Measurements from ENCODE around the gene GAPVD1. TPM values are rescaled to one million over a fixed set of nuclear protein-coding genes. Genes with fewer than 3 reads are reported as not detected.
"Not testable (repeated sequence)": the region's sequence is repeated elsewhere in the genome, so short reads cannot be mapped to it uniquely, and the experiment has no call there.

The GAPVD1 gene
- total RNA-seq, 2 experiments from 2014 or later: 49.7 to 49.8 TPM

DNA sequence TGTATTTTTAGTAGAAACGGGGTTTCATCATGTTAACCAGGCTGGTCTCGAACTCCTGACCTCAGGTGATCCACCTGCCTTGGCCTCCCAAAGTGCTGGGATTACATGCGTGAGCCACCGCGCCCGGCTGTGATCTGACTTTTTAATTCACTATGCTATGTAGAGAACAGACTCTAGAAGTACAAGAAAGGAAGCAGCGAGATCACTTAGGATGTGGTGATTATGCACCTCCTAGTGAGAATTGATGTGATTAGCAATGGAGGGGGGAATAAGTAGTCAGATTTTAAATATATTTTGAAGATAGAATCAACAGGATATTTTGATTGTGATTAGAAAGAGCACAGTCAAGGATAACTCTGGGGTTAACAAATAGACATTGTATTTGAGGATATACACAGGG, 36.3 kb downstream of the GAPVD1 start:
- no peak for DNase-seq
- POLR2A ChIA-PET: interaction anchor here (0.5 to 1.4 kb wide), 3 partner anchors 57 to 535 kb away, joined by 3 read pairs; partner anchors contain the start of gene HSPA5

DNA sequence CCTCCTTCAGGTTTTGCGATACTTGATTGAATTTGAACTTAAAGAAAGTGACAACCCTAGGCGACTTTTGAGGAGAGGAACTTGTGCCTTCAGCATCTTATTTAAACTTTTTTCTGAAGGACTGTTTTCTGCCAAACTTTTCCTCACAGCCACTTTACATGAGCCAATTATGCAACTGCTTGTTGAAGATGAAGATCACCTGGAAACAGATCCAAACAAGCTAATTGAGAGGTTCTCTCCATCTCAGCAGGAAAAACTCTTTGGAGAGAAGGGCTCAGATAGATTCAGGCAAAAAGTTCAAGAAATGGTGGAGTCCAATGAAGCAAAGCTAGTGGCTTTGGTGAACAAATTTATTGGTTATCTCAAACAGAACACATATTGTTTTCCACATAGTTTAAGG, 40.6 kb downstream of the GAPVD1 start:
- Mint-ChIP-seq H3K27me3 (no peaks in the 10 kb centered on the region), H3K4me1 (ENCODE audit: low read depth) (peaks cover 3% of the 10 kb centered on the region), H3K9me3 (no peaks in the 10 kb centered on the region), H3K4me3 (no peak overlapping the region), H3K36me3 (ENCODE audit: low read depth) (peaks cover 23% of the 10 kb centered on the region), H3K27ac (no peak overlapping the region)
- ATAC-seq (no peak), DNase-seq (no peak)
- TF ChIP-seq, protein P1, sequence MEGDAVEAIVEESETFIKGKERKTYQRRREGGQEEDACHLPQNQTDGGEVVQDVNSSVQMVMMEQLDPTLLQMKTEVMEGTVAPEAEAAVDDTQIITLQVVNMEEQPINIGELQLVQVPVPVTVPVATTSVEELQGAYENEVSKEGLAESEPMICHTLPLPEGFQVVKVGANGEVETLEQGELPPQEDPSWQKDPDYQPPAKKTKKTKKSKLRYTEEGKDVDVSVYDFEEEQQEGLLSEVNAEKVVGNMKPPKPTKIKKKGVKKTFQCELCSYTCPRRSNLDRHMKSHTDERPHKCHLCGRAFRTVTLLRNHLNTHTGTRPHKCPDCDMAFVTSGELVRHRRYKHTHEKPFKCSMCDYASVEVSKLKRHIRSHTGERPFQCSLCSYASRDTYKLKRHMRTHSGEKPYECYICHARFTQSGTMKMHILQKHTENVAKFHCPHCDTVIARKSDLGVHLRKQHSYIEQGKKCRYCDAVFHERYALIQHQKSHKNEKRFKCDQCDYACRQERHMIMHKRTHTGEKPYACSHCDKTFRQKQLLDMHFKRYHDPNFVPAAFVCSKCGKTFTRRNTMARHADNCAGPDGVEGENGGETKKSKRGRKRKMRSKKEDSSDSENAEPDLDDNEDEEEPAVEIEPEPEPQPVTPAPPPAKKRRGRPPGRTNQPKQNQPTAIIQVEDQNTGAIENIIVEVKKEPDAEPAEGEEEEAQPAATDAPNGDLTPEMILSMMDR (IDR thresholded peaks at IDR 0.05): no peak
- intact Hi-C loops (cut with micrococcal nuclease): no loop called here
- ChIA-PET CTCF (interaction anchor here (1.3 kb wide), 1 partner anchor 11 kb away, joined by 4 read pairs; no protein-coding TSS in a partner anchor), POLR2A (no interaction called here)

More for the DNA sequence above, 36.3 kb downstream of the GAPVD1 start:
- H3K9me3 Mint-ChIP-seq: no peaks in the 10 kb centered on the region
- no peak for ATAC-seq
- H3K4me3 Mint-ChIP-seq: no peak overlapping the region
- peaks cover 3% of the 10 kb centered on the region for H3K4me1 Mint-ChIP-seq (ENCODE audit: low read depth)
- intact Hi-C loops (cut with micrococcal nuclease): no loop called here
- CTCF ChIA-PET: no interaction called here
- no peaks in the 10 kb centered on the region for H3K27me3 Mint-ChIP-seq
- TF ChIP-seq, protein P1 (IDR thresholded peaks at IDR 0.05): no peak
- no peak overlapping the region for H3K27ac Mint-ChIP-seq
- peaks cover 13% of the 10 kb centered on the region for H3K36me3 Mint-ChIP-seq (ENCODE audit: low read depth)

DNA sequence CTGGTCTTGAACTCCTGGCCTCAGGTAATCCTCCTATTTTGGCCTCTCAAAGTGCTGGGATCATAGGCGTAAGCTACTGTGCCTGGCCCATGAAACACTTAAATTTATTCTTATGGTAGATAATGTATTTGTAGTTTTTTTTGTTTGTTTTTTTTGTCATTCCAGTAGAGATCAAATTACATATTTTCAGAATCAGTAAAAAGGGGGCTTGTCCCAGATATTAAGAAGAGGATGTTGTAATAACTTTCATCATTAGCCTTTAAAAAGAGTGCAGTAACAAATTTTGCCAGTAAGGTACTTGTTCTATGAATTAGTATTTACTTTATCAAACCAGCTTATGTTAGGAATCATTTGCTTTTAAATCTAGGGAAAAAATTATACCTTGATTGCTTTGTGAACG, 42.6 kb downstream of the GAPVD1 start:
- H3K4me1 Mint-ChIP-seq (ENCODE audit: low read depth): no peaks in the 10 kb centered on the region
- intact Hi-C loops (cut with micrococcal nuclease): no loop called here
- ChIA-PET POLR2A (interaction anchor here (0.5 to 0.7 kb wide), 3 partner anchors 10 to 1020 kb away, joined by 3 read pairs; no protein-coding TSS in a partner anchor), CTCF (interaction anchor here (0.8 to 1.1 kb wide), 3 partner anchors 13 to 103 kb away, joined by 3 read pairs; no protein-coding TSS in a partner anchor)
- TF ChIP-seq, protein P1 (IDR thresholded peaks at IDR 0.05): no peak
- no peak overlapping the region for H3K4me3 Mint-ChIP-seq
- no peak overlapping the region for H3K27ac Mint-ChIP-seq
- ATAC-seq (no peak), DNase-seq (no peak)
- no peaks in the 10 kb centered on the region for H3K27me3 Mint-ChIP-seq
- H3K9me3 Mint-ChIP-seq: no peaks in the 10 kb centered on the region
- peaks cover 29% of the 10 kb centered on the region for H3K36me3 Mint-ChIP-seq (ENCODE audit: low read depth)

DNA sequence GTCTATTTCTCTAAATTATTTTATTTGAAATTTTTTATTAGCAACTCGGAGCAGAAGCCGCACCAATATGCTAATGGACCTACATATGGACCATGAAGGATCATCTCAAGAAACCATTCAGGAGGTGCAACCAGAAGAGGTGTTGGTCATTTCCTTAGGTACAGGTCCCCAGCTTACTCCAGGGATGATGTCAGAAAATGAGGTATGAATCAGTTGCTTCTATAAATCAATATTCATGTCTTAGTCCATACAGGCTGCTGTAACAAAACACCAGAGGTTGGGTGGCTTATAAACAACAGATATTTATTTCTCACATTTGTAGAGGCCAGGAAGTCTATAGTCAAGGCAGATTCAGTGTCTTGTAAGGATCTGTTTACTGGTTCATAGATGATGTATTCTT, 50.8 kb downstream of the GAPVD1 start:
- Mint-ChIP-seq H3K27ac (no peak overlapping the region), H3K27me3 (no peaks in the 10 kb centered on the region), H3K4me3 (no peak overlapping the region), H3K9me3 (no peaks in the 10 kb centered on the region), H3K4me1 (ENCODE audit: low read depth) (no peaks in the 10 kb centered on the region), H3K36me3 (ENCODE audit: low read depth) (peaks cover 52% of the 10 kb centered on the region)
- TF ChIP-seq, protein P1 (IDR thresholded peaks at IDR 0.05): no peak
- no peak for ATAC-seq
- intact Hi-C loops (cut with micrococcal nuclease): no loop called here
- POLR2A ChIA-PET: no interaction called here
- CTCF ChIA-PET: no interaction called here
- DNase-seq: no peak

DNA sequence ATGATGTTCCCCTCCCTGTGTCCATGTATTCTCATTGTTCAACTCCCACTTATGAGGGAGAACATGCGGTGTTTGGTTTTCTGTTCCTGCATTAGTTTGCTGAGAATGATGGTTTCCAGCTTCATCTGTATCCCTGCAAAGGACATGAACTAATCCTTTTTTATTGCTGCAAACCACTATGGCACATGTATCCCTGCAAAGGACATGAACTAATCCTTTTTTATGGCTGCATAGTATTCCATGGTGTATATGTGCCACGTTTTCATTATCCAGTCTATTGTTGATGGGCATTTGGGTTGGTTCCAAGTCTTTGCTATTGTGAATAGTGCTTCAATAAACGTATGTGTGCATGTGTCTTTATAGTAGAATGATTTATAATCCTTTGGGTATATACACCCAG, 54.7 kb downstream of the GAPVD1 start:
- POLR2A ChIA-PET; intact Hi-C loops (cut with micrococcal nuclease); DNase-seq; H3K27ac Mint-ChIP-seq; H3K4me3 Mint-ChIP-seq; H3K9me3 Mint-ChIP-seq; H3K27me3 Mint-ChIP-seq; ATAC-seq; H3K4me1 Mint-ChIP-seq (ENCODE audit: low read depth): not testable (repeated sequence)
- CTCF ChIA-PET: interaction anchor here (1.6 kb wide), 1 partner anchor 91 kb away, joined by 3 read pairs; no protein-coding TSS in a partner anchor
- peaks cover 59% of the 10 kb centered on the region for H3K36me3 Mint-ChIP-seq (ENCODE audit: low read depth)

Data from activated CD8-positive, alpha-beta T cell treated with anti-CD3 and anti-CD28 coated beads for 36 hours (primary cell).